A673 (cell line): ENCODE results near the gene WDR7. TPM values are rescaled to one million over a fixed set of nuclear protein-coding genes. Genes with fewer than 3 reads are reported as not detected.

Source experiments
- BruUV-seq: library from RNA; stranded (reverse); fragments of 400-500 nt; replicated peaks from 2 replicates; lab custom pipeline; 2021; lab: Mats Ljungman, UMichigan
- CTCF ChIA-PET: fragments of 300-600 bp; sonication (Branson Sonifier 250); formaldehyde crosslinking; loops from one replicate; lab custom pipeline; 2022; ENCODE audit warnings: antibody characterized with exemption; lab: Charles Lee
- POLR2A ChIA-PET: fragments of 300-600 bp; sonication (Branson Sonifier 250); formaldehyde crosslinking; loops from one replicate; lab custom pipeline; 2022; ENCODE audit warnings: antibody characterized with exemption; ENCODE audit not compliant: low non-redundant PET; lab: Charles Lee
- DNase-seq: peaks from one replicate; pipeline ENCODE4 v3.0.0-alpha.2; 2015; ENCODE audit warnings: low spot score
- H3K27ac ChIP-seq: fragments of 200-600 bp; sonication (generic); 2 replicates; pipeline ENCODE4 v1.5.1; 2016; ENCODE audit warnings: mixed run types, low read depth, mild to moderate bottlenecking, mixed read lengths, antibody characterized with exemption, low read length; ENCODE audit not compliant: poor library complexity, severe bottlenecking
- H3K27me3 ChIP-seq: fragments of 200-600 bp; sonication (generic); replicated peaks from 2 replicates; pipeline ENCODE4 v1.6.1; 2017; ENCODE audit warnings: mixed run types, low read depth, mild to moderate bottlenecking, mixed read lengths, antibody characterized with exemption, low read length; ENCODE audit not compliant: insufficient read depth, poor library complexity
- H3K36me3 ChIP-seq: fragments of 200-600 bp; sonication (generic); 2 replicates; pipeline ENCODE4 v1.6.1; 2016; ENCODE audit warnings: mixed run types, mild to moderate bottlenecking, mixed read lengths, antibody characterized with exemption, low read length; ENCODE audit not compliant: insufficient read depth, poor library complexity, severe bottlenecking
- H3K4me1 ChIP-seq: fragments of 200-600 bp; sonication (generic); 2 replicates; pipeline ENCODE4 v1.6.1; 2017; ENCODE audit warnings: mixed run types, mild to moderate bottlenecking, mixed read lengths, antibody characterized with exemption, low read length; ENCODE audit not compliant: insufficient read depth, poor library complexity, severe bottlenecking
- H3K4me3 ChIP-seq: fragments of 200-600 bp; sonication (generic); 2 replicates; pipeline ENCODE4 v1.5.1; 2016; ENCODE audit warnings: low read depth, mixed run types, mild to moderate bottlenecking, mixed read lengths, low read length; ENCODE audit not compliant: poor library complexity, severe bottlenecking
- H3K9me3 ChIP-seq: fragments of 200-600 bp; sonication (generic); 2 replicates; pipeline ENCODE4 v1.6.1; 2016; ENCODE audit warnings: mixed run types, low read depth, mild to moderate bottlenecking, mixed read lengths, antibody characterized with exemption, low read length; ENCODE audit not compliant: poor library complexity, severe bottlenecking
- CTCF ChIP-seq: fragments of 300-800, 200-600 bp; sonication (generic); conservative IDR thresholded peaks from 2 replicates; pipeline ENCODE4 v1.5.1; 2017; ENCODE audit warnings: low read depth, mild to moderate bottlenecking, antibody characterized with exemption, low read length, moderate library complexity, mixed read lengths
- EZH2 ChIP-seq: fragments of 200-600 bp; sonication (generic); IDR thresholded peaks from 2 replicates; pipeline ENCODE4 v1.6.1; 2017; ENCODE audit warnings: borderline replicate concordance, low read depth, mild to moderate bottlenecking, mixed read lengths, antibody characterized with exemption, low read length; ENCODE audit not compliant: poor library complexity, severe bottlenecking
- intact Hi-C: fragments of 100-400 bp; cut with micrococcal nuclease; formaldehyde crosslinking; loops from one replicate; pipeline ENCODE4 v1.10.0; 2022; ENCODE audit not compliant: unreplicated experiment
- total RNA-seq: library from RNA; stranded (reverse); gene quantifications from 2 replicates; pipeline ENCODE4 v1.2.3, GENCODE V29; 2021

WDR7 gene
- total RNA-seq, 1 experiment from 2014 or later = 21.2 TPM

DNA sequence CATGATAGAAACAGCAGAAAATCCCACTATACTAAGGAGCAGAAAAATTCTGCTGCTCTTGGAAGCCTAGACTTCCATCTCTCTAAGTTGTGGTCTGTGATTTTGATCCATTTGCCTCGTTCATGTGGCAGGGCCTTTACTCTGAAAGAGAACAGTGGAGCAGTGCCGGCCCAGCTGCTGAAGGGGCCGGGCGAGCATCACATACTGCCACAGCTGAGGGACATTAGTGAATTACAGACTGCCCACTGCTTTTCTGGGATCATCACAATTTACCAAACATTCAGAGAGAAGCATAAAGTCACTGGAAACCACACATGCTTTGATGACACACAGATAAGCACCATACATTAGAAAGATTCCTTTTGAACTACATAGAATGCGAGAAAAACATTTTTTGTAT, 278.7 kb downstream of the WDR7 start:
- Histone ChIP-seq H3K4me1 (peaks cover 9% of the 10 kb centered on the region), H3K27ac (no peak overlapping the region), H3K4me3 (no peak overlapping the region), H3K36me3 (no peaks in the 10 kb centered on the region), H3K27me3 (no peaks in the 10 kb centered on the region), H3K9me3 (no peaks in the 10 kb centered on the region)
- DNase-seq = no peak
- TF ChIP-seq EZH2 (no peak), CTCF (no peak)
- no TSS peak for BruUV-seq
- intact Hi-C loops = no loop called here
- POLR2A ChIA-PET = no interaction called here
- CTCF ChIA-PET = no interaction called here

DNA sequence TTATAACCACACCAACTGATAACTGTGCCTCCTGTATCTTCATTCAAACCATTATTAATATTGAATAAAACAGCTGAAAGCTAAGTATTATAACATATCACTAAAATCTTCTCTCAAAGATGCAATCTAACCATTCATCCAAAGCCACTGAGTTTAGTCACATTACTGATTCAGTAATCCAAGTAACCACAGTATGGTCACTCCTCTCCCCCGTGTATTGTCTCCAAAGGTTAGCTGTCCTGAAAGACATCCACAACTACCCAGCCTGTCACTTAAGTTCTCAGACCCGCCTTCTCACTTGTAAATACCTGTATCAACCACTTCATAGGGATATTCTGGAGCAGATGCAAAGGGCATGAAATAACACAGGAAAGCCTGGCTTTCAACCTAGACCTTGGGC, 282.3 kb downstream of the WDR7 start:
- Histone ChIP-seq H3K9me3 (no peaks in the 10 kb centered on the region), H3K4me1 (peaks cover 9% of the 10 kb centered on the region), H3K4me3 (no peak overlapping the region), H3K27ac (no peak overlapping the region), H3K27me3 (no peaks in the 10 kb centered on the region), H3K36me3 (no peaks in the 10 kb centered on the region)
- no peak for TF ChIP-seq CTCF
- no peak for TF ChIP-seq EZH2
- ChIA-PET CTCF (no interaction called here), POLR2A (no interaction called here)
- intact Hi-C loops = no loop called here
- DNase-seq = no peak
- BruUV-seq = no TSS peak

DNA sequence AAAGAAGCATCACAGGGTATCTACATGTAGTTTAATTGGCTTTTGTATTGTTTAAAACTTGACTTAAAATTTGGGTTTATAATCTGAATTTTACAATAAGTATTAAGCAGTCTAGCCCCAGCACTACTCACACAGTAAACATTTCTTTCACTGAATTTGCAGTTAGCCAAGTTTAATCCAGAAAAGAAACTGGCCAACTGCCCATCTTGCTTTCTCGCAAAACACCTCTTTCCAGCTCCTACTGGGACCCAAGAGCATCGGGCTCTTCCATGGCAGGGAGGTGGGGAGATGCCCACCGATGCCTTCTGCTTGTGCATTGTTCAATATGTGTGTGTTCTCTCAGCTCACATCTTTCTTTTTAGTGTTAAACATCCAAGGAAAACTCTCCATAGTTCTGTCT, 283.0 kb downstream of the WDR7 start:
- Histone ChIP-seq H3K27ac (no peak overlapping the region), H3K4me1 (peaks cover 9% of the 10 kb centered on the region), H3K27me3 (no peaks in the 10 kb centered on the region), H3K4me3 (no peak overlapping the region), H3K9me3 (no peaks in the 10 kb centered on the region), H3K36me3 (no peaks in the 10 kb centered on the region)
- DNase-seq = no peak
- no TSS peak for BruUV-seq
- POLR2A ChIA-PET = no interaction called here
- CTCF ChIA-PET = no interaction called here
- intact Hi-C loops = no loop called here
- no peak for TF ChIP-seq CTCF
- no peak for TF ChIP-seq EZH2
